NK-92 (cell line): ENCODE measurements around the gene GALNT9.

Experiments
- DNase-seq: peaks from one replicate; lab custom pipeline; 2025; ENCODE audit not compliant: unreplicated experiment; lab: John Stamatoyannopoulos, UW

GALNT9 gene

GRCh38 chr12:132344601-132345000, 15.2 kb upstream of the GALNT9 start:
- DNase-seq: no peak

GRCh38 chr12:132344181-132344580, 14.8 kb upstream of the GALNT9 start:
- DNase-seq: no peak

- no peak for DNase-seq
Observed at GRCh38 chr12:132343294-132344004, 14.1 kb upstream of the GALNT9 start.

- DNase-seq: no peak
Observed at GRCh38 chr12:132342251-132343227, 13.2 kb upstream of the GALNT9 start.

GRCh38 chr12:132341318-132342050, 12.1 kb upstream of the GALNT9 start:
- DNase-seq: no peak

- DNase-seq: no peak
Observed at GRCh38 chr12:132340266-132341035, 11.1 kb upstream of the GALNT9 start.

- no peak for DNase-seq
Observed at GRCh38 chr12:132339856-132340255, 10.5 kb upstream of the GALNT9 start.

GRCh38 chr12:132338781-132339180, 9.4 kb upstream of the GALNT9 start:
- no peak for DNase-seq

- DNase-seq: no peak
Observed at GRCh38 chr12:132338311-132338710, 8.9 kb upstream of the GALNT9 start.

- no peak for DNase-seq
Observed at GRCh38 chr12:132337557-132337956, 8.2 kb upstream of the GALNT9 start.

- no peak for DNase-seq
Observed at GRCh38 chr12:132336451-132337413, 7.3 kb upstream of the GALNT9 start.

- DNase-seq: no peak
Observed at GRCh38 chr12:132335179-132335756, 5.9 kb upstream of the GALNT9 start.

GRCh38 chr12:132333766-132334165, 4.4 kb upstream of the GALNT9 start:
- DNase-seq: no peak

GRCh38 chr12:132333273-132333672, 3.9 kb upstream of the GALNT9 start:
- no peak for DNase-seq

- no peak for DNase-seq
Observed at GRCh38 chr12:132330549-132330881, 1.1 kb upstream of the GALNT9 start.

GRCh38 chr12:132329720-132330548, 545 bp upstream of the GALNT9 start:
- no peak for DNase-seq

GRCh38 chr12:132328282-132329029, 933 bp downstream of the GALNT9 start:
- no peak for DNase-seq
